Lower lobe of right lung (tissue), 2 donors: ENCODE data around the gene SLX4IP. TPM values are rescaled to one million over a fixed set of nuclear protein-coding genes. Genes with fewer than 3 reads are reported as not detected.

Source experiments
- ATAC-seq, 2 donors: fragments of 200-7000 bp; cut with Tn5 transposase; one replicate each; pipeline ENCODE4 v1.9.1; 2020 to 2022; ENCODE audit warnings: mild to moderate bottlenecking in 2 of 2, moderate library complexity in 2 of 2
- DNase-seq: peaks from one replicate; pipeline ENCODE4 v3.0.0-alpha.2; 2020
- H3K27ac ChIP-seq: fragments of 200-600 bp; one replicate; pipeline ENCODE4 v1.8.0; 2022
- H3K27me3 ChIP-seq: fragments of 200-600 bp; one replicate; pipeline ENCODE4 v1.8.0; 2022; ENCODE audit warnings: low read depth
- H3K36me3 ChIP-seq: fragments of 200-600 bp; one replicate; pipeline ENCODE4 v1.8.0; 2022; ENCODE audit warnings: mild to moderate bottlenecking
- H3K4me1 ChIP-seq: fragments of 200-600 bp; one replicate; pipeline ENCODE4 v1.8.0; 2022
- H3K4me3 ChIP-seq: fragments of 200-600 bp; one replicate; pipeline ENCODE4 v1.8.0; 2022; ENCODE audit warnings: mild to moderate bottlenecking
- H3K9me3 ChIP-seq: fragments of 200-600 bp; one replicate; pipeline ENCODE4 v1.8.0; 2022
- CTCF ChIP-seq: fragments of 200-600 bp; IDR thresholded peaks from one replicate; pipeline ENCODE4 v1.8.0; 2022; ENCODE audit warnings: antibody characterized with exemption, mild to moderate bottlenecking
- intact Hi-C: fragments of 100-400 bp; cut with DNase I; formaldehyde crosslinking; loops from one replicate; pipeline ENCODE4 v1.11.0; 2022
- total RNA-seq: library from RNA; stranded (reverse); fragmentation: NEBNext Ultra II Directional; extraction: Animal tissue kit (Norgen Biotek cat#: 25700); gene quantifications from one replicate; pipeline ENCODE4 v1.2.1, GENCODE V29; 2021
- donor health status: DM: no; HTN: yes; CAD: no; lungs with severe emphysema.

SLX4IP gene
- total RNA-seq, 1 donor from 2014 or later: 5.8 TPM

- Histone ChIP-seq H3K36me3 (peaks cover 54% of the 10 kb centered on the region), H3K9me3 (no peaks in the 10 kb centered on the region), H3K27ac (peak overlapping the region; percentile 49), H3K4me3 (peak overlapping the region; percentile 27), H3K27me3 (no peaks in the 10 kb centered on the region), H3K4me1 (peaks cover 68% of the 10 kb centered on the region)
- no peak for DNase-seq
- intact Hi-C loops: no loop called here
- no peak for ATAC-seq
- no peak for TF ChIP-seq CTCF
Observed at GRCh38 chr20:10666221-10667076, 231.3 kb downstream of the SLX4IP start.

GRCh38 chr20:10667077-10667401 is 231.9 kb downstream of the SLX4IP start:
- no peaks in the 10 kb centered on the region for H3K27me3 ChIP-seq
- no peaks in the 10 kb centered on the region for H3K9me3 ChIP-seq
- H3K36me3 ChIP-seq: peaks cover 48% of the 10 kb centered on the region
- intact Hi-C loops: no loop called here
- TF ChIP-seq CTCF: no peak
- H3K4me3 ChIP-seq: peak overlapping the region; percentile 27
- H3K27ac ChIP-seq: peak overlapping the region; percentile 49
- DNase-seq (peak; percentile 67), ATAC-seq (no peak)
- peaks cover 64% of the 10 kb centered on the region for H3K4me1 ChIP-seq

GRCh38 chr20:10667560-10668167 is 232.6 kb downstream of the SLX4IP start:
- ATAC-seq (no peak), DNase-seq (no peak)
- Histone ChIP-seq H3K4me1 (peaks cover 64% of the 10 kb centered on the region), H3K4me3 (peak overlapping the region; percentile 27), H3K9me3 (no peaks in the 10 kb centered on the region), H3K27me3 (no peaks in the 10 kb centered on the region), H3K36me3 (peaks cover 42% of the 10 kb centered on the region), H3K27ac (peak overlapping the region; percentile 49)
- intact Hi-C loops: no loop called here
- TF ChIP-seq CTCF: no peak

- ATAC-seq (no peak), DNase-seq (no peak)
- no peaks in the 10 kb centered on the region for H3K27me3 ChIP-seq
- H3K4me1 ChIP-seq: peaks cover 57% of the 10 kb centered on the region
- no peak overlapping the region for H3K27ac ChIP-seq
- peaks cover 30% of the 10 kb centered on the region for H3K36me3 ChIP-seq
- no peak for TF ChIP-seq CTCF
- H3K9me3 ChIP-seq: no peaks in the 10 kb centered on the region
- intact Hi-C loops: no loop called here
- no peak overlapping the region for H3K4me3 ChIP-seq
Observed at GRCh38 chr20:10668677-10669368, 233.7 kb downstream of the SLX4IP start.

- peaks cover 28% of the 10 kb centered on the region for H3K36me3 ChIP-seq
- H3K4me1 ChIP-seq: peaks cover 53% of the 10 kb centered on the region
- intact Hi-C loops: no loop called here
- no peak for DNase-seq
- H3K9me3 ChIP-seq: no peaks in the 10 kb centered on the region
- ATAC-seq: no peak
- no peak overlapping the region for H3K27ac ChIP-seq
- H3K4me3 ChIP-seq: peak overlapping the region; percentile 81
- H3K27me3 ChIP-seq: no peaks in the 10 kb centered on the region
- no peak for TF ChIP-seq CTCF
Observed at GRCh38 chr20:10669843-10670446, 234.8 kb downstream of the SLX4IP start.
